Heart right ventricle (tissue), 16 donors: Measurements from ENCODE around the gene TPSAB1. TPM values are rescaled to one million over a fixed set of nuclear protein-coding genes. Genes with fewer than 3 reads are reported as not detected.
"Not testable (repeated sequence)": the region's sequence is repeated elsewhere in the genome, so short reads cannot be mapped to it uniquely, and the experiment has no call there.

ENCODE experiments used
- ATAC-seq, 8 donors: fragments of 200-7000 bp; cut with Tn5 transposase; one replicate each; pipeline ENCODE4 v1.9.1; 2020; ENCODE audit warnings: mild to moderate bottlenecking in 8 of 8, moderate library complexity in 8 of 8, moderate number of reproducible peaks in 1 of 8
- DNase-seq, 2 donors: peaks; one replicate each; pipeline ENCODE4 v3.0.0-alpha.2; 2020
- H3K27ac ChIP-seq, 10 donors: fragments of 200-600 bp; sonication (generic) in 2 of 10; one replicate each; pipeline versions ENCODE4 v1.5.0 to v1.8.0; 2020 to 2022; ENCODE audit warnings: mild to moderate bottlenecking in 3 of 10
- H3K27me3 ChIP-seq, 7 donors: fragments of 200-600 bp; one replicate each; pipeline ENCODE4 v1.8.0; 2021 to 2022; ENCODE audit warnings: mild to moderate bottlenecking in 2 of 7
- H3K36me3 ChIP-seq, 9 donors: fragments of 200-600 bp; sonication (generic) in 1 of 9; one replicate each; pipeline versions ENCODE4 v1.5.0 to v1.8.0; 2020 to 2022; ENCODE audit warnings: mild to moderate bottlenecking in 2 of 9
- H3K4me1 ChIP-seq, 9 donors: fragments of 200-600 bp; sonication (generic) in 1 of 9; one replicate each; pipeline versions ENCODE4 v1.5.0 to v1.8.0; 2020 to 2022; ENCODE audit warnings: mild to moderate bottlenecking in 4 of 9
- H3K4me3 ChIP-seq, 10 donors: fragments of 200-600 bp; sonication (generic) in 2 of 10; one replicate each; pipeline versions ENCODE4 v1.5.0 to v1.8.0; 2020 to 2022; ENCODE audit warnings: mild to moderate bottlenecking in 7 of 10, moderate library complexity in 2 of 10
- H3K9me3 ChIP-seq, 11 donors: fragments of 200-600 bp in 10 of 11; sonication (generic) in 2 of 11; one replicate each; pipeline versions ENCODE4 v1.5.0 to v1.8.0; 2013 to 2022; ENCODE audit warnings: mild to moderate bottlenecking in 2 of 11, control low read depth in 1 of 11, moderate library complexity in 1 of 11
- CTCF ChIP-seq, 9 donors: fragments of 200-600 bp; sonication (generic) in 2 of 9; IDR thresholded peaks; one replicate each; pipeline versions ENCODE4 v1.5.0 to v1.8.0; 2021 to 2022; ENCODE audit warnings: antibody characterized with exemption in 9 of 9, mild to moderate bottlenecking in 5 of 9, moderate library complexity in 1 of 9
- WGBS, 2 donors: extraction: QIAGEN DNeasy Blood & Tissue Kit; methylation state at CpG; one replicate each; pipeline ENCODE4 v1.1.7; 2013; ENCODE audit warnings: inconsistent platforms in 1 of 2; 5-methylcytosine and 5-hydroxymethylcytosine counted together
- intact Hi-C, 10 donors: fragments of 100-400 bp; cut with DNase I; formaldehyde crosslinking; loops; one replicate each; pipeline versions ENCODE4 v1.11.1 to v1.14.2; 2022
- polyA plus RNA-seq, 2 donors: library from polyadenylated mRNA; stranded (reverse); fragments of 200-250 nt; gene quantifications; one replicate each; pipeline ENCODE4 v1.2.3, GENCODE V29; 2013
- total RNA-seq, 10 donors: library from RNA; stranded (reverse); fragmentation: NEBNext Ultra II Directional in 3 of 10; extraction: Animal tissue kit (Norgen Biotek cat#: 25700) in 3 of 10; gene quantifications; one replicate each; pipeline versions ENCODE4 v1.2.1 to v1.2.4, GENCODE V29; 2021 to 2023
- donor health status: Arrhythmogenic right ventricular cardiomyopathy.
- donor health status: ischemic (EF 13 %, LVEDD 7.1; RV severe dilation, severe dysfunction).
- donor health status: healthy with polysubstance abuse.
- donor health status: DM: no; HTN: yes; CAD: no.
- donor health status: DM: no; HTN: no; CAD: no.
- donor health status: ischemic (EF 25% LVEDD 6.9; RV normal size, moderate dysfunction).
- donor health status: ischemic (EF 25% LVEDD 5.7; RV mildly dilated, moderate dysfunction).
- donor health status: healthy.
- donor health status: DM: yes; HTN: yes; CAD: no.
- donor health status: Ischemic cardiomyopathy.
- donor health status: ischemic (EF 35%, LVEDD 5.7; RV mildly dilated, moderate dysfunction).
- donor health status: nonischemic (EF 11% LVEDD 7.7; RV severe dilation, severe dysfunction).
- donor health status: DM: yes; HTN: yes; CAD: no.
- donor health status: PGD.
- donor health status: ischemic (EF 29% LVEDD 5.4; RV normal size, mild dysfunction).
- donor health status: nonischemic (EF 23%, LVEDD 6.1; RV moderate dilation, normal function).

TPSAB1 gene
- total and polyA plus RNA-seq, 12 donors = 0.53 to 11.4 (median 2.2) TPM

- TF ChIP-seq CTCF (IDR thresholded peaks at IDR 0.05) = no peak
- Histone ChIP-seq H3K4me3 (no peak within 1 kb of the TSS), H3K4me1 (no peaks in the 10 kb centered on the region), H3K36me3 (no peaks in the 10 kb centered on the region), H3K27ac (no peak within 1 kb of the TSS), H3K9me3 (no peaks in the 10 kb centered on the region), H3K27me3 (no peaks in the 10 kb centered on the region)
- WGBS, 2 donors = 70 to 72% methylated on average over 10 of the region's 10 CpGs
- ATAC-seq = no peak
- intact Hi-C loops = no loop called here
- DNase-seq = no peak
Observed at GRCh38 chr16:1225051-1225451, 15.5 kb upstream of the TPSAB1 start, which contains the start of gene TPSG1. TPSG1 (minus strand) TSS chr16:1225268; CDS start chr16:1225252, 16 bp downstream.

- WGBS, 2 donors = 50 to 59% methylated on average over 22 to 24 of the region's 24 CpGs
- H3K36me3 ChIP-seq, H3K27me3 ChIP-seq, intact Hi-C loops, H3K4me1 ChIP-seq, H3K4me3 ChIP-seq, DNase-seq, H3K9me3 ChIP-seq, H3K27ac ChIP-seq: not testable (repeated sequence)
- ATAC-seq = peak in 2 of 8 donors; percentile 7 to 12
Observed at GRCh38 chr16:1225728-1226311, 14.7 kb upstream of the TPSAB1 start.

GRCh38 chr16:1226692-1227091 is 13.8 kb upstream of the TPSAB1 start:
- WGBS, 2 donors = 32 to 49% methylated on average over 13 of the region's 14 CpGs
- H3K4me1 ChIP-seq, H3K9me3 ChIP-seq, H3K27ac ChIP-seq, H3K27me3 ChIP-seq, DNase-seq, H3K4me3 ChIP-seq, intact Hi-C loops, H3K36me3 ChIP-seq, ATAC-seq: not testable (repeated sequence)

DNA sequence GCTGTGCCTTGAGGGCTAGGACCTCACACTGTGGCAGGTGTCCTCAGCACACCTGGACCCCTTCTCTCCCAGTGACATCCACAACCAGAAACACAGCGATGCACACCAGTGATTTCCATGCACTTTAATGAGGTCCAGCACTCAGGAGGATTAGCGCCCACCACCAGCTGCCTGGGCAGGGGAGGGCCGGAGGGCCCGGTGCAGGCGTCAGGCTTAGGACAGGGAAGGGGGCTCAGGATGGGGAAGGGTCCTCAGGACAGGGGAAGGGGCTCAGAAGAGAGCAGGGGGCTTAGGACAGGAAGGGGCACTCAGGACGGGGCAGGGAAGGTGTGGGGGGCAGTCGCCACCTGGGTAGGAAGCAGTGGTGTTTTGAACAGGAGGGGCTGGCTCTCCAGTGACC is 12.3 kb upstream of the TPSAB1 start:
- ATAC-seq, H3K27ac ChIP-seq, H3K4me1 ChIP-seq, H3K36me3 ChIP-seq, H3K9me3 ChIP-seq, H3K27me3 ChIP-seq, H3K4me3 ChIP-seq, intact Hi-C loops, DNase-seq: not testable (repeated sequence)
- WGBS, 2 donors = 74 to 82% methylated on average over 4 to 7 of the region's 7 CpGs

DNA sequence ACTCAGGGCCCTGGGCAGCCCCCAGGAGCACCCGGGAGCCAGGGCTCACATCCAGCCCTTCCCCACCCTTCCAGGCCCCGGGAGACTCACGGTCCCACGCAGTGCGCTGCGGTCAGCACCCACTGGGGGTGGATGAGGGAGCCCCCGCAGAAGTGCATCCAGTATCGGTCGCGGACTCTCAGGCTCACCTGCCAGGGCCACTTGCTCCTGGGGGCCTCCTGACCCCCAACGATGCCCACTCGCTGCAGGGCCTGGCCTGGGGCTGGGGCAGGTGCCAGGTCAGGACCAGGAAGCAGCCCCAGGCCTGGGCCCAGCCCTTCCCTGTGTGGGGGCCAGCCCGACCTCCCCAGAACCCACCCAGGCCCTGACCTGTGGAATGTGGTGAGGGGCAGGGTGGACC is 11.0 kb upstream of the TPSAB1 start:
- H3K9me3 ChIP-seq, H3K27ac ChIP-seq, H3K36me3 ChIP-seq, H3K4me3 ChIP-seq, ATAC-seq, H3K27me3 ChIP-seq, H3K4me1 ChIP-seq, intact Hi-C loops, DNase-seq: not testable (repeated sequence)
- 77 to 88% methylated on average over 8 to 12 of the region's 13 CpGs for WGBS, 2 donors

DNA sequence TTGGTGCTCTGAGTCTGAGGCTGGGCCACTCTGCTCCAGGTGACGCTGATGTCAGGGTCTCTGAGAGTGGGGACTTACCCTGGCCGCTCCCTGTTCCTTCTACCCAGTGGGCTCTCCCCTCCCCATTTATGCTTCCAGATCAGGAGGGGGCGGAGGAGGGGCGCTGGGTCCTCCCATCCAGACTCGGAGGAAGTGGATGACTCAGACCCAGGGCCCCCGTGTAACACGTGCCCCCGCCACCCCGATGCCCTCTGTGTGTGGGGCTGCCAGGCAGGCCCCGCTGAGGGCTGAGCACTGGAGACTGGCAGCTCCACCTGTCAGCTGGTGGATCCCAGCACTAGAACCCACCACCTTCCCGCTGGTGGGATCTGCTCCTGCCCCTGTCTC is 10.4 kb upstream of the TPSAB1 start, which contains the start of gene TPSB2:
TPSB2 (minus strand) TSS at position 101 of the 387 bp plus-strand sequence. CDS start 233 bp downstream, outside the sequence.
- H3K4me3 ChIP-seq, H3K27ac ChIP-seq, H3K9me3 ChIP-seq, intact Hi-C loops, H3K27me3 ChIP-seq, DNase-seq, ATAC-seq, H3K4me1 ChIP-seq, H3K36me3 ChIP-seq: not testable (repeated sequence)
- 88% methylated on average over 5 of the region's 11 CpGs; no CpG with 5 or more reads in 1 of the 2 donors for WGBS, 2 donors

DNA sequence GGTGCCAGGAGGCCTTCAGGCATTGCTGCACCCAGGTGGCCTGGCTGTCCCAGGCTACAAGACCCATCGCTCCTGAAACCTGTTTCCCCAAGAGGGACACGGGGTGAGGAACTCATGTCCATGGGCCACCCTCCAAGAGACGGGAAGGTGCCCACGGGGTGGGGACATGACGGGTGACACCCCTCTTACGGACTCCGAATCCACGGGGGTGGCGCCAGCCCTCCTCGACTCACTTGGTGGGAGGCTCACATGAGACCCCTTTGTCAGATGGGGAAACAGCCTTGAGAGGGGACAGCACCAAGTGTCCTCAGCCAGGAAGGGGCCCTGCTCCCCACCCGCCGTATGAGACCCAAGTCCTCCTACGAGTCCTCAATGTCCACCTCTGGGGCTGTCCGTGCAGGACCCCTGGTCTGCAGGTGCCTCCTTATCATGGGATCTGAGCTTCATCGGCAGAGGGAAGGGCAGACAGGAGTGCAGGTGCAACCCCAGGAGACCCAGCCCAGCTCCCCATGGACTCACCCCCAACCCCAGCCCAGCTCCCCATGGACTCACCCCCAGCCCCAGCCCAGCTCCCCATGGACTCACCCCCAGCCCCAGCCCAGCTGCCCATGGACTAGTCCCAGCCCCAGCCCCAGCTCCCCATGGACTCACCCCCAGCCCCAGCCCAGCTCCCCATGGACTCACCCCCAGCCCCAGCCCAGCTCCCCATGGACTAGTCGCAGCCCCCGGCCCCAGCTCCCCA is 9.9 kb upstream of the TPSAB1 start:
- H3K27me3 ChIP-seq, DNase-seq, ATAC-seq, H3K27ac ChIP-seq, intact Hi-C loops, H3K9me3 ChIP-seq, H3K4me3 ChIP-seq, H3K36me3 ChIP-seq, H3K4me1 ChIP-seq: not testable (repeated sequence)
- WGBS, 2 donors = 77 to 83% methylated on average over 17 of the region's 17 CpGs

DNA sequence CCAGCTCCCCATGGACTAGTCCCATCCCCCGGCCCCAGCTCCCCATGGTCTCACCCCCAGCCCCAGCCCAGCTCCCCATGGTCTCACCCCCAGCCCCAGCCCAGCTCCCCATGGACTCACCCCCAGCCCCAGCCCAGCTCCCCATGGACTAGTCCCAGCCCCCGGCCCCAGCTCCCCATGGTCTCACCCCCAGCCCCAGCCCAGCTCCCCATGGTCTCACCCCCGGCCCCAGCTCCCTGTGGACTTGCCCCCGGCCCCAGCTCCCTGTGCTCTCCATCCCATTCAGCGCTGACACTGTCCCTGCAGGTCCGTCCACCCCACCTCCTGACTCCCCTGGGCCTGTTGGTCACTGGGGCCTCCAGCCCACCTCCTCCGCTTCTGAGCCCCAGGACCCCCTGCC is 9.2 kb upstream of the TPSAB1 start:
- peak in 1 of 8 donors; percentile 11 for ATAC-seq
- WGBS, 2 donors = 82 to 84% methylated on average over 5 to 7 of the region's 7 CpGs
- H3K36me3 ChIP-seq, intact Hi-C loops, H3K4me1 ChIP-seq, DNase-seq, H3K27ac ChIP-seq, H3K9me3 ChIP-seq, H3K4me3 ChIP-seq, H3K27me3 ChIP-seq: not testable (repeated sequence)

DNA sequence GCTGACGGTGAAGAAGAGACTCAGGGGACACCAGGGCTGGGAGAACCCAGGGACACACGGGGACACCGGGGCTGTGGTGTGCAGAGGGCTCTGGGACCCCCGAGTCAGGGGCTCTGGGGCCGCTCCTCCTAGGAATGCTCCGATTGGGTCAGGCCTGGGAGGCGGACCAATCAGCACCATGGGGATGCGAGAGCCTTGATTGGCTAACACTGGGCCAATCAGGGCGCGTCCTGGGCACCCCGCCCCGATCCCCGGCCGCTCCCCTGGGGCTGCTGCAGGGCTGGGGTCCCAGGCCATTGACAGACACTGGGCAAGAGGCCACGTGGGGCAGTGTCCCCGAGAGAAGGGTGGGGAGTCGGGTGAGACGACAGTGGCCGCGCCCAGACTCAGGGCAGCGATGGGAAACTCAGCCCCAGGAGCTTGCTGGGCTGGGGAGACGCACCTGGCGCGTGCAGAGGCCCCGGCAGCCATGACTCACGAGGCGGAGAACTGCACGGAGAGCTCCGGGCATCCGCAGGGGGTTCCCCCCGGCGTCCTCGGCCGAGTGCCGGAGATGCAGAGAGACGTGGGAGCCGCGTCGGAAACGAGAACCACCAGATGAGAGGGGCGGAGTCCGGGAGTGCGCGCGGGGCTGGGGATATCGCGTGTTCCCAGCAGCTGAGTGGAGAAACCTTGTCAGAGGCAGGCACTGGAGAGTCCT is 8.3 kb upstream of the TPSAB1 start:
- H3K9me3 ChIP-seq, H3K27me3 ChIP-seq, H3K27ac ChIP-seq, H3K36me3 ChIP-seq, H3K4me1 ChIP-seq, H3K4me3 ChIP-seq, DNase-seq, intact Hi-C loops: not testable (repeated sequence)
- ATAC-seq = peak in 5 of 8 donors; percentile 28 to 68 (median 53)
- no CpG with 5 or more reads among the region's 47 CpGs for WGBS, 2 donors

DNA sequence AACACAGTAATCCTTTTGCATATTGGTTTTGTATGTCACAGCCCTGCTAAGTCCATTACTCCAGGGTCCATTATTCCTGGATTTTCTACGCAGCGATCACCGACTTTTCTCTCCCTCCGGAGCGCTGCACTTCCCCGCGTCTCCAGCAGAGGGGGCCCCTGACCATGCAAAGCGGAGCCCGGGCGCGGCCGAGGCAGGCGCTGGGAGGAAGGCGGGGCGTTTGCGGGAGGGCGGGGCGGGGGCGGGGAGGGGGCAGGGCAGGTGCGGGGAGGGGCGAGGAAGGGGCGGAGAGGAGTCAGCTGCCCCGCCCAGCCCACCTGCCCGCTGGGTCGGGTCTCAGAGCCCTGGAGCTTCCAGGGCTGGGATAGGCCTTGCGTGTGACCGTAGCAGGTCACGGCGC is 3.8 kb upstream of the TPSAB1 start:
- H3K4me3 ChIP-seq, H3K27me3 ChIP-seq, H3K9me3 ChIP-seq, DNase-seq, intact Hi-C loops, H3K4me1 ChIP-seq, H3K36me3 ChIP-seq, H3K27ac ChIP-seq: not testable (repeated sequence)
- WGBS, 2 donors = no CpG with 5 or more reads among the region's 29 CpGs
- ATAC-seq = peak; percentile 40 to 64 (median 56)
